ENCODE results near the gene WSB1.

Gene WSB1

GRCh38 chr17:27348196-27348595 lies 54.3 kb downstream of the WSB1 start:
- DNase-seq (ENCODE audit: extremely low read depth, low read depth): no peak
- TF ChIP-seq CTCF (IDR thresholded peaks at IDR 0.05; ENCODE audit: low read depth, low read length): no peak

- DNase-seq (ENCODE audit: extremely low read depth, low read depth): no peak
- no peak for TF ChIP-seq CTCF (IDR thresholded peaks at IDR 0.05; ENCODE audit: low read depth, low read length)
Observed at GRCh38 chr17:27349540-27350021, 55.7 kb downstream of the WSB1 start.

DNA sequence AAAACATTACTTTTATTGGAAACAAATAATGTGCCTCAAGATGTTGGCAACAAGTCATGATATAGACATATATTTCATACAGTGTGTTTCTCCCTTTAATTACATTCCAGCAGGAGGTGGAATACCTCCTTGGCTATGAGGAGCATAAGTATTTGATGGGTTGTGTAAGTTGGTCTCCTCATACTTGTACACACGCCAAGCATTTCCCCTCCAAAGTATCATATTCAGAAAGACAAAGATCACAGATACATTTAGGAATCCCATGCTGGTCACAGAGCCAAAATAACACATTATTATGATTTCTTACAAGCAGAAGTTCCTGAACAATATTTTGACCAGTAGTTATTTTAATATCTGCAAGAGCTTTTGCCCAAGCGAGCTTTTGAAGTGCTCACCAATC lies 57.8 kb downstream of the WSB1 start:
- no peak for DNase-seq (ENCODE audit: extremely low read depth, low read depth)
- TF ChIP-seq CTCF (IDR thresholded peaks at IDR 0.05; ENCODE audit: low read depth, low read length): no peak

GRCh38 chr17:27352448-27353032 lies 58.6 kb downstream of the WSB1 start:
- TF ChIP-seq CTCF (IDR thresholded peaks at IDR 0.05; ENCODE audit: low read depth, low read length): no peak
- no peak for DNase-seq (ENCODE audit: extremely low read depth, low read depth)

DNA sequence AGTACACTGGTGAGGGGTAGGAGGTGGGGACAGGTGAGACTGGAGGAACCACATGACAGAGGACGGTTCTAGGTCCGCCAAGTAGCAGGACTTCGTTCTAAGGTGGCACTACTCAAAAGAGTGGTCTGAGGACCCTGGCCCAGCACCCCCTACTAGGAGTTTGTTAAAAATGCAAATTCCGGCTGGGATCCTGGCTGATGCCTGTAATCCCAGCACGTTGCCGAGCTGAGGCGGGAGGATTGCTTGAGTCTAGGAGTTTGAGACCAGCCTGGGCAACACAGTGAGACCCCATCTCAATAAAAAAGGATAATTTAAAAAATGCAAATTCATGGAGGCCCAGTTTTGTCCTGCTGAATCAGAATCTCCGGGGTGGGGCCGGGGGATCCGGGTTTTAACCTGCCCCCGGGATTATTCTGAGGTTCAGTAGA lies 59.1 kb downstream of the WSB1 start:
- DNase-seq (ENCODE audit: extremely low read depth, low read depth): no peak
- TF ChIP-seq CTCF (IDR thresholded peaks at IDR 0.05; ENCODE audit: low read depth, low read length): no peak

DNA sequence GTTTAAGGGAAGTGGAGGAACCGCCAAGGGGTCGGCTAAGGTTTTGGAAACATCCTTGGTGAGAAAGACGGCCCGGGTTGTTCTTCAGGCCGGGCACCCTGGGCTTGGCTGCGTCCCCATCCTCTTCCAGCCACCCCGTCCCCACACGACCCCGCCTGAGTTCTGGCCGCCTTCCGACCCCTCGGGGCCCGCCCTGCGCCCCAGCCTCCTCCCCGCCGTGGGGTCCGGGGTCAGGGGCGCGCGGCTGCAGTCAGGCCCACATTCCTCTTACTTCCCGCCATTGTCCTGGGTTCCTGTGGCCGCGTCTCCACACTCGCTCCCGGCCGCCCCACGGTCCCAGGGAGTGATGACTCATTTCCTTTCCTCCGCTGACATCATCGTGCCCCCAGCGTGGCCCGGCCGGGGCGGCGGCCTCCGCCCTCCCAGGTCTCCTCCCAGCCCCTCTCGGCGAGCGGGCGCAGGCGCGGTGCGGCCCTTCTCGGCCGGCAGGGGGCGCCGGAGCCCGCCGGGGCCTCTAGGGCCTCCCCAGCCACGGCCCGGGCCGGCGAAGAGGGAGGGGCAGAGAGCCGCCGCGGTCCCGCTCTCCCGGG lies 59.6 kb downstream of the WSB1 start:
- TF ChIP-seq CTCF (IDR thresholded peaks at IDR 0.05; ENCODE audit: low read depth, low read length): peak; percentile 24
- DNase-seq (ENCODE audit: extremely low read depth, low read depth): peak; percentile 84

DNA sequence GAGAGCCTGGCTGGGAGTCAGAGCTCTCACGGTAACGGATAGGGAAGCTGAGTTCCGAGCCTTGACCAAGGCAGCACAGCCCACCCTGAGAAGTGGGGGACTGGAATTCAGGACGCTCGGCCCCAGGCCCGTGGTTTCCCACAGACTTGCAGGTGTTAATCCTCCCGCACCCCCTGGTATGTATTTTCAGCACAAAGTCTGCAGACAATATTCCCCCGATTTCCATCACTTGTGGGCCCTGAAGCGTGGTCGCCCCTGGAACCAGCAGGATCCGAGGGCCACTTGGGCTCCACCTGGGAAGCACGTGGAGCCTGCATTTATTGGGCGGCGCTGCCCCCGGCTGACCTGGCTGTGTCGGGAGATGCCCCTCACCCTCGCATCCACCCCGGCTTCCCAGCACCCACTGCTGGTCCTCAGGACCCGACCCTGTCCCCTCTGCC lies 60.2 kb downstream of the WSB1 start:
- no peak for TF ChIP-seq CTCF (IDR thresholded peaks at IDR 0.05; ENCODE audit: low read depth, low read length)
- DNase-seq (ENCODE audit: extremely low read depth, low read depth): no peak

Measured in AG09319 (cell line).